Cortex of kidney (tissue), 1 donor: ENCODE measurements around the gene MBD1.
A peak's percentile ranks its signal among the peaks of the same experiment; 100 is the strongest.
"Not testable (repeated sequence)": the region's sequence is repeated elsewhere in the genome, so short reads cannot be mapped to it uniquely, and the experiment has no call there.

Experiments used
- DNase-seq: peaks from one replicate; lab custom pipeline; 2025; lab: John Stamatoyannopoulos, UW

MBD1 gene

GRCh38 chr18:50273203-50274043 is 7.9 kb downstream of the MBD1 start:
- DNase-seq: no peak

GRCh38 chr18:50272568-50272967 is 8.8 kb downstream of the MBD1 start:
- DNase-seq: no peak

DNA sequence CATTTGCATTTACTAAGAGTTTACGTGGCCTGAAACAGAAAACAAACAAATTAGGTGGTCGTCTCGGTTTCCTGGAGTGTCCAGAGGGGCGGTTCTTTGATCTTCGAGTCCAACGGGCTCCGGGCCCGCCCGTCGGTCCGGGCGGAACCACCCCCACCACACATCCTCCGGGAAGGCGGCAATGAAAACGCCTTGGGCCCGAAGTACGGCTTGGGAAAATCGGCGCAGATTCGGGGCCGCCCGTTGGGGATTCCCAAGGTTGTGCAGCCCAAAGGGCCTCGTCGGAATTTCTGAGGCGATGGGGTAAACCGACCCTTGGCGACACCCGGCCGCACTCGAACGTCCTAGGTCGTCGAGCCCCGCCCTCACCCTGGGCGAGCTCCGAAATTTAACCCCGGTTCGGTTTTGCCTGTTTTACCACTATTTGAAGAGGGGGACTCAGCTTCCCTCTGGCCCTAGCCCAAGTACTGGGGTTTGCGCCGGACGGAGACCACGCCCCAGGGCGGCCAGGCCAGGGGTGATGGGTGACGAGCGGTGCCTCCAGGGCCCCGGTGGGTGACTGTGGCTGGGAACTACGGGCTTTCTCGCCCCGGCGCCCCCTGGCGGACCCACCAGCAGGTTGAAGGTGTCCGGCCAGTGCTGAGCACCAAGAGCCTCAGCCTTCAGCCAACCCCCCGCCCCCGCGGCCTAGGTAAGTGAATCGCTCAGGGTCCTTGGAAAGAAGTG is 13.1 kb downstream of the MBD1 start:
- peak; percentile 29 for DNase-seq

DNA sequence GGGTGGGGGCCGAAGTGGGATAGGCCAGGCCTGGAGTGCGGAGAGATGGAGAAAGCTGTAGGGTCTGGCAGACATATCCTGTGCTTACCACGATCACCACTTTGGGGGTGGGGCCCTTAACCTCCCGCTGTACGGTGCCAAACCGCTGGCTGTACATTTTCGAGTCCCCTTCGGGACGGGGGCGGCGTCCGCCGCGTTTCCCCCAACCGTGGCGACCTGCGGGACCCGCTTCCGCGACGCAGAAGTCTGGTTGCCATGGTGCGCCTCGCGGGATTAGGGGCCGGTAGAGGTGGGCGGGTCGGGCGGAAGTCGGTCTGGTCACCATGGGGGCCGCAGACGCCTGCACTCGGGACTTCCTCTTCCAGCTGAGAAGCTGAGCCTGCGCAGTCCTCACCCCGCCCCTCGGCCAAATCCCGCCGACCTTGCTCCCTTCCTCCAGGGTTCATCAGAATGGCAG is 15.0 kb downstream of the MBD1 start, which contains the start of gene CFAP53:
Gene CFAP53 (minus strand): TSS at position 248 of the 457 bp plus-strand sequence. CDS start 91 bp downstream, at position 157.
- no peak for DNase-seq

DNA sequence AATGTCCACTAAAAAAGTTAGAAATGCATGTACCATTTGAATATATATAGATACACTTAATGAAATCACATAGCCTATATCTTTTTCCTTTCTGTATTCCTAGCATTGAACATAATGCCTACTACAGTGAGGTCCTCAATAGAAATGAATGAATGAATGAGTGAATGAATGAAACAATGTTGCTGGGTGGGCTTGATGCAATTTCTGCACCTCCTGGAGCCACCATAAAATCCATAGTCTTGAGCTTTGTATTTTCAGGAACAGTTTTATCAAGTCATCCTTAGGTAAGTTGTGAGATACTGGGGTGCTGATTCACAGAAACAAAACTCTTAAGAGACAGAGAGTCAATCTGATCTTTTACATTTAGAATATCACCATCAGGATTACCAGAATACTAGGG is 18.3 kb downstream of the MBD1 start:
- DNase-seq: no peak

- no peak for DNase-seq
These were observed 30.4 kb downstream of the MBD1 start for GRCh38 chr18:50250935-50251334.

GRCh38 chr18:50249576-50249975 is 31.7 kb downstream of the MBD1 start:
- DNase-seq: no peak

DNA sequence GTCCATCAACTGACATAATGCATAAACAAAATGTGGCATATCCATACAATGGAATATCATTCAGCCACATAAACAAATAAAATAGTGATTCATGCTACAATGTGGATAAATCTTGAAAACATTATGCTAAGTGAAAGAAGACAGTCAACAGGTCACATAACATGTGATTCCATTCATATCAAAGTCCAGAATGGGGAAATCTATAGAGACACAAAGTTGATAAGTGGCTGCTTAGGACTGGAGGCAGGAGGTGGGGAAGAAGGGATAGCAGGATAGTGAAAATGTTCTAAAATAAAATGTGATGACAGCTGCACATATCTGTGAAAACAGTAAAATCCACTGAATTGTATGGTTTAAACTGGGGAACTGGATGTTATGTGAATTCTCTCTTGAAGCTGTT is 33.8 kb downstream of the MBD1 start:
- DNase-seq: no peak

- not testable (repeated sequence) for DNase-seq
These were observed 39.6 kb downstream of the MBD1 start for GRCh38 chr18:50241768-50242167.

DNA sequence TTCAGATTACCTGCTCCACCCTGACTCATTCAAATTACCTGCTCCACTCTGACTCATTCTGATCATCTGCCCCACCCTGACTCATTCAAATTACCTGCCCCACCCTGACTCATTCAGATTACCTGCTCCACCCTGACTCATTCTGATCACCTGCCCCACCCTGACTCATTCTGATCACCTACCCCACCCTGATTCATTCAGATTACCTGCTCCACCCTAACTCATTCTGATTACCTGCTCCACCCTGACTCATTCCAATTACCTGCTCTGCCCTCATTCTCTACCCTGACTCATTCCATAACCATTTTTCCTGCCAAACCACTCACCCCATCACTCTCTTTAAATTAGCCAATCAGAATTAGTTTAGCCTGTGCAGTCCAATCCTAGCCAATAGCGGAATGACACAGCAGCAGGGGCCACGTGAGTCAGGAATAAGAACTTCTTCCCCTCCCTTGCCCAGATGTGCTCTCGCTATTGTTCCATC is 41.2 kb downstream of the MBD1 start:
- no peak for DNase-seq

GRCh38 chr18:50232419-50232818 is 48.9 kb downstream of the MBD1 start:
- no peak for DNase-seq

- DNase-seq: no peak
These were observed 49.7 kb downstream of the MBD1 start for GRCh38 chr18:50231621-50232020.

- DNase-seq: not testable (repeated sequence)
These were observed 61.1 kb downstream of the MBD1 start for GRCh38 chr18:50220249-50220648.
